ENCODE measurements around the gene SKOR2. TPM values are rescaled to one million over a fixed set of nuclear protein-coding genes. Genes with fewer than 3 reads are reported as not detected.

SKOR2 gene
- total and polyA plus RNA-seq, 4 experiments from 2014 or later = not detected

DNA sequence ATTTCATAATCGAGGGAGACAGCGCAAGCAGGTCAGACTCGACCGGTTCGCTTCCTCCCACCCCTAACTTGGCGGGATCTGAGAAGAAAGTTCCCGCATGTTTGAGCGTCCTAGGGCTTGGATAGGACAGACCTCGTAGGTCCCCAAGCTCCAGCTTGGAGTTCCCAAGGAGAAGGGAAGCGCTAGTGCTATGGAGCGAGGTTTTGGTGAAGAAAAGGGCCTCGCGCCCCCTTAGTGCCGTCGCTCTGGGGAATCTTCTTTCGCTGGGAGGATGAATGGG lies 11.6 kb upstream of the SKOR2 start:
- DNase-seq = no peak
- intact Hi-C loops (cut with micrococcal nuclease) = no loop called here
- peaks cover 28% of the 10 kb centered on the region for H3K27me3 ChIP-seq (ENCODE audit: insufficient read depth, low read length)
- no peaks in the 10 kb centered on the region for H3K9me3 ChIP-seq (ENCODE audit: control insufficient read depth in 1 of 2, low read length in 2 of 2)
- ChIA-PET POLR2A (ENCODE audit: partially characterized antibody) (no interaction called here), CTCF (ENCODE audit: partially characterized antibody) (no interaction called here)
- no peaks in the 10 kb centered on the region for H3K36me3 ChIP-seq (ENCODE audit: insufficient read depth, low read length)
- Mint-ChIP-seq H3K27me3 (peaks cover 57 to 65% of the 10 kb centered on the region in 2 donors), H3K27ac (no peak overlapping the region), H3K4me1 (peaks cover 0 to 16% (median 4%) of the 10 kb centered on the region in 4 donors), H3K4me3 (peak overlapping the region in 4 of 8 donors; percentile 20 to 52 (median 30)), H3K9me3 (peaks cover 0 to 16% (median 5%) of the 10 kb centered on the region in 8 donors), H3K36me3 (no peaks in the 10 kb centered on the region)
- no peak overlapping the region for H3K4me3 ChIP-seq (ENCODE audit: low read length in 2 of 2)
- no peak overlapping the region for H3K27ac ChIP-seq (ENCODE audit: low read depth, low read length)
- no peaks in the 10 kb centered on the region for H3K4me1 ChIP-seq (ENCODE audit: insufficient read depth, low read length)

DNA sequence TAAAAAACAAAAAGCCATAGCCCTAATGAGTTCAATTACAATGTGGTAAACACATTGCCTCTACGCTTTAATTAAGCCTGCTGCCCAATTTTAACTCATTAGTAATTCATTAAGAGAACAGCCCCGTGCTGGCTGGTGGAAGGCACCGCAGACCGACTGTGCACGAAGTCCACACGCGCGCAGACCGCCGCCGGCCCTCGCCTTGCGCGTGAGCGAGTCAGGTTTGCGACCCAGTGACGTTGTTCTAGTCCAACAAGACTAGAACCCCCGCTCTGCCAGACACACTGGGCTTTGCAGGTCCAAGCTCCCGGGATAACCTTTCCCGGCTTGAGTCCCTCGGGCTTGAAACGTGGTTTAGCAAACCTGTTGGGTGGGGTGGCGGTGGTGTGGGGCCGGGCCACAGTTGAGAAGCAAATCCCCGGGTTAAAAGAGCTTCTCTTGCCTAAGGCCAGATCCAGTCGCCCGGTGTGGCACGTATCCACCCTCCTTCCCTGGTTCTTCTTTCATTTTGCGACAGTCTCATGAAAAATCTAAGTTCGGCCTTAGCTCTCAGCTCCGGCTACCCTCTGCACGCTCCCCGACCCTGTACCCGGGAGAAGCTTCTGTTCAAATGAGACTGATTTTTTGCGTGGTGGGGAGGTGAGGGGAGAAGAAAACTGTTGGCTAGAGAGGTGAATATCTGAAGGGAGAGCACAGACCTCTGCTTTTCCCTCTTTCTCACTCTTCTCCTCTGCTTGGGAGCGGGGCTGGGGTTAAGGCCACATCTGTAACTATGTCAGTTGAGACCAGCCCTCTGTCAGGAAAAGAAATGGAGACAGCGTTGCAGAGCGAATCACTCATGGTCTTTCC lies 11.1 kb upstream of the SKOR2 start:
- Mint-ChIP-seq H3K4me3 (peak overlapping the region in 4 of 8 donors; percentile 15 to 52 (median 30)), H3K27ac (peak overlapping the region in 1 of 7 donors; percentile 65), H3K9me3 (peaks cover 0 to 17% (median 5%) of the 10 kb centered on the region in 8 donors), H3K36me3 (no peaks in the 10 kb centered on the region), H3K27me3 (peaks cover 55 to 64% of the 10 kb centered on the region in 2 donors), H3K4me1 (peaks cover 0 to 16% (median 4%) of the 10 kb centered on the region in 4 donors)
- no peak overlapping the region for H3K27ac ChIP-seq (ENCODE audit: low read depth, low read length)
- H3K36me3 ChIP-seq (ENCODE audit: insufficient read depth, low read length) = no peaks in the 10 kb centered on the region
- H3K27me3 ChIP-seq (ENCODE audit: insufficient read depth, low read length) = peaks cover 28% of the 10 kb centered on the region
- DNase-seq = no peak
- H3K9me3 ChIP-seq (ENCODE audit: control insufficient read depth in 1 of 2, low read length in 2 of 2) = no peaks in the 10 kb centered on the region
- no peaks in the 10 kb centered on the region for H3K4me1 ChIP-seq (ENCODE audit: insufficient read depth, low read length)
- POLR2A ChIA-PET (ENCODE audit: partially characterized antibody) = no interaction called here
- no peak overlapping the region for H3K4me3 ChIP-seq (ENCODE audit: low read length in 2 of 2)
- CTCF ChIA-PET (ENCODE audit: partially characterized antibody) = no interaction called here
- intact Hi-C loops (cut with micrococcal nuclease) = no loop called here

GRCh38 chr18:47261902-47262300 lies 10.4 kb upstream of the SKOR2 start:
- H3K36me3 ChIP-seq (ENCODE audit: insufficient read depth, low read length) = no peaks in the 10 kb centered on the region
- H3K36me3 Mint-ChIP-seq = no peaks in the 10 kb centered on the region
- ChIA-PET POLR2A (ENCODE audit: partially characterized antibody) (no interaction called here), CTCF (ENCODE audit: partially characterized antibody) (no interaction called here)
- no peaks in the 10 kb centered on the region for H3K9me3 ChIP-seq (ENCODE audit: control insufficient read depth in 1 of 2, low read length in 2 of 2)
- intact Hi-C loops (cut with micrococcal nuclease) = no loop called here
- H3K9me3 Mint-ChIP-seq = peaks cover 0 to 19% (median 6%) of the 10 kb centered on the region in 8 donors
- no peak overlapping the region for H3K27ac Mint-ChIP-seq
- no peak overlapping the region for H3K27ac ChIP-seq (ENCODE audit: low read depth, low read length)
- peaks cover 0 to 16% (median 4%) of the 10 kb centered on the region in 4 donors for H3K4me1 Mint-ChIP-seq
- no peaks in the 10 kb centered on the region for H3K4me1 ChIP-seq (ENCODE audit: insufficient read depth, low read length)
- H3K27me3 Mint-ChIP-seq = peaks cover 56 to 66% of the 10 kb centered on the region in 2 donors
- H3K27me3 ChIP-seq (ENCODE audit: insufficient read depth, low read length) = peaks cover 28% of the 10 kb centered on the region
- no peak for DNase-seq
- H3K4me3 ChIP-seq (ENCODE audit: low read length in 2 of 2) = no peak overlapping the region
- peak overlapping the region in 1 of 8 donors; percentile 15 for H3K4me3 Mint-ChIP-seq

DNA sequence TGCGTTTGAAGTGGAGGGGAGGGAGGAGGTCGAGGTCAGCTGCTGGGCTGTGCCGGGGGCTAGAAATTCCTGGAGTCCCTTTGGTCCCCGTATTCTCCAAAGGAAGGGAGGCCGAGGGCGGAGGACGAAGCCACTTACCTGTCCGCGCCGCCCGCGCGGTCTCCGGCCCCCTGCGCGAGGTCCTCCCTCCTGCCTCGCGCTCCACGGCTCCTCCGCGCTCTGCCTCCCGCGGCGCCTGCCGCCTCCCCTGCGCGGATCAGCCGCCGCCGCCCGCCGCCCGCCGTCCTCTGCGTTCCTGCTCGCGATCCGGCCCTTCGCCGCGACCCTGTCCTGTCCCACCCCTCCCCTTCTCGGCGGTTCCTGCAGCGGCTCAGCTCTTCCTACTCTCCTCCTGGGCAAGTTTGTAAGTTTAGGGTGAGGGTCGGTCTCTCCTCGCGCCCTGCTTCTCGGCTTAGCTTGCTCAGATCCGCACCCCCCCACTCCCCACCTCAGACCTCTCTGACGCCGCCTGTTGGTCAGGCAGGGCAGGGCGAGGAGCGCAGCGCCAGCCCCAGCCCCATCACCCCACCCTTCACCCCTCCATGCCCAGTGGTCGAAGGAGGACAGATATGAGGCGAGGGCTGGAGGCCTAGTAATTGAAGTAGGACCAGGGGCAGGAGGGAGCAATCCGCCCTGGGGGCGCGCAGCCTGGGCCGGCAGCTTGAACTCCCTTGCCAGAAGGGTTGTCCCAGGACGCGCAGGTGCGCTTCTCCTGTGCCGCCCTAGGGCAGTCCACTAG lies 9.7 kb upstream of the SKOR2 start:
- Mint-ChIP-seq H3K4me1 (peaks cover 0 to 16% (median 4%) of the 10 kb centered on the region in 4 donors), H3K4me3 (no peak overlapping the region), H3K27ac (no peak overlapping the region), H3K9me3 (peaks cover 0 to 24% (median 6%) of the 10 kb centered on the region in 8 donors), H3K27me3 (peaks cover 59 to 72% of the 10 kb centered on the region in 2 donors), H3K36me3 (no peaks in the 10 kb centered on the region)
- H3K27me3 ChIP-seq (ENCODE audit: insufficient read depth, low read length) = peaks cover 25% of the 10 kb centered on the region
- CTCF ChIA-PET (ENCODE audit: partially characterized antibody) = no interaction called here
- intact Hi-C loops (cut with micrococcal nuclease) = no loop called here
- POLR2A ChIA-PET (ENCODE audit: partially characterized antibody) = no interaction called here
- no peaks in the 10 kb centered on the region for H3K4me1 ChIP-seq (ENCODE audit: insufficient read depth, low read length)
- no peak overlapping the region for H3K4me3 ChIP-seq (ENCODE audit: low read length in 2 of 2)
- no peak overlapping the region for H3K27ac ChIP-seq (ENCODE audit: low read depth, low read length)
- no peak for DNase-seq
- H3K9me3 ChIP-seq (ENCODE audit: control insufficient read depth in 1 of 2, low read length in 2 of 2) = no peaks in the 10 kb centered on the region
- no peaks in the 10 kb centered on the region for H3K36me3 ChIP-seq (ENCODE audit: insufficient read depth, low read length)

- Histone ChIP-seq H3K27me3 (ENCODE audit: insufficient read depth, low read length) (peaks cover 25% of the 10 kb centered on the region), H3K4me3 (ENCODE audit: low read length in 2 of 2) (no peak overlapping the region), H3K9me3 (ENCODE audit: control insufficient read depth in 1 of 2, low read length in 2 of 2) (no peaks in the 10 kb centered on the region), H3K4me1 (ENCODE audit: insufficient read depth, low read length) (no peaks in the 10 kb centered on the region), H3K27ac (ENCODE audit: low read depth, low read length) (no peak overlapping the region), H3K36me3 (ENCODE audit: insufficient read depth, low read length) (no peaks in the 10 kb centered on the region)
- Mint-ChIP-seq H3K36me3 (no peaks in the 10 kb centered on the region), H3K4me3 (no peak overlapping the region), H3K27ac (no peak overlapping the region), H3K4me1 (peaks cover 0 to 16% (median 4%) of the 10 kb centered on the region in 4 donors), H3K27me3 (peaks cover 54 to 71% of the 10 kb centered on the region in 2 donors), H3K9me3 (peaks cover 0 to 24% (median 6%) of the 10 kb centered on the region in 8 donors)
- ChIA-PET CTCF (ENCODE audit: partially characterized antibody) (no interaction called here), POLR2A (ENCODE audit: partially characterized antibody) (no interaction called here)
- intact Hi-C loops (cut with micrococcal nuclease) = no loop called here
- no peak for DNase-seq
These were observed 8.9 kb upstream of the SKOR2 start for GRCh38 chr18:47260120-47260923.

DNA sequence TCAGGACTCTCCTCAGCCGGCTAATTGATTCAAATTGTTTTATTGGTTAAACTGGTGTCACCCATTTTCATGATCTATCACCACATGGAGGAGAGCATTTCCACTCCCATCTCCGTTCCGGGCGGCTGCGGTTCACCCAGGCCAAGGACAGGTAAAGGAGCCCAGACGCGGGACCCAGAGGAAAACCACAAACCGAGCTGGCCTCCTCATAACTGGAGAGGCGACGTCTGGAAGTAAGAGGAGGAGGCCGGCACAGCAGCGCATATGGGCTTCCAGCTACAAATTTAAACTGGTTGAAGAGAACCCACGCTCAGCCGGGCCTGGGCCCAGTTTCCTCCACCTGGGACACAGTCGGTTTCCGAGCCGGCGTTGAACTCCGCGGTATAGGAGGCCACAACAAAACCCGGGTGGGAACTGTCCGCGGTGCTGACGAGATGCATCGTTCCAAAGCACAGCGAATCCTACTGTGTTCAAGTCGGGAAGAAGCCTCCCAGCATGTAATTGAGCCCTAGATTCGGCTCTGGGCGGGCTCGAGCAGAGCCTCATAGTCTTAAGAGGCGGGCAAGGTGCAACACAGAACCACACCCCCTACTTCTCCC lies 3.0 kb upstream of the SKOR2 start:
- Histone ChIP-seq H3K4me3 (ENCODE audit: low read length in 2 of 2) (no peak overlapping the region), H3K36me3 (ENCODE audit: insufficient read depth, low read length) (no peaks in the 10 kb centered on the region), H3K27ac (ENCODE audit: low read depth, low read length) (no peak overlapping the region), H3K27me3 (ENCODE audit: insufficient read depth, low read length) (peaks cover 46% of the 10 kb centered on the region), H3K9me3 (ENCODE audit: control insufficient read depth in 1 of 2, low read length in 2 of 2) (no peaks in the 10 kb centered on the region), H3K4me1 (ENCODE audit: insufficient read depth, low read length) (no peaks in the 10 kb centered on the region)
- peak overlapping the region in 1 of 8 donors; percentile 1 for H3K4me3 Mint-ChIP-seq
- ChIA-PET CTCF (ENCODE audit: partially characterized antibody) (no interaction called here), POLR2A (ENCODE audit: partially characterized antibody) (no interaction called here)
- no peak for DNase-seq
- intact Hi-C loops (cut with micrococcal nuclease) = no loop called here
- peaks cover 0 to 4% of the 10 kb centered on the region in 2 donors for H3K36me3 Mint-ChIP-seq
- H3K4me1 Mint-ChIP-seq = no peaks in the 10 kb centered on the region
- peaks cover 60 to 76% of the 10 kb centered on the region in 2 donors for H3K27me3 Mint-ChIP-seq
- peaks cover 0 to 20% (median 12%) of the 10 kb centered on the region in 8 donors for H3K9me3 Mint-ChIP-seq
- no peak overlapping the region for H3K27ac Mint-ChIP-seq

Data from CD4-positive, alpha-beta memory T cell (primary cell).